ENCODE results near the gene CSNK2B.

The CSNK2B gene

GRCh38 chr6:31697555-31697954, 31.7 kb downstream of the CSNK2B start:
- Histone ChIP-seq H3K9me3 (replicated peaks; ENCODE audit: insufficient read depth, low read length) (no peaks in the 10 kb centered on the region), H3K9ac (ENCODE audit: low read length) (no peak overlapping the region), H3K27me3 (replicated peaks; ENCODE audit: insufficient read depth, low read length) (no peaks in the 10 kb centered on the region), H3K36me3 (replicated peaks; ENCODE audit: insufficient read depth, low read length) (no peaks in the 10 kb centered on the region), H2AFZ (ENCODE audit: low read length) (no peak overlapping the region), H3K79me2 (ENCODE audit: low read length) (peaks cover 33% of the 10 kb centered on the region), H3K9me2 (replicated peaks; ENCODE audit: insufficient read depth, low read length) (no peaks in the 10 kb centered on the region), H3K27ac (ENCODE audit: low read length) (no peak overlapping the region), H3K4me2 (ENCODE audit: low read depth, low read length) (no peak overlapping the region), H4K20me1 (ENCODE audit: insufficient read depth, low read length) (no peaks in the 10 kb centered on the region), H3F3A (ENCODE audit: insufficient read depth, low read length) (peaks cover 2% of the 10 kb centered on the region; the same call in 1 of the 2 replicates), H3K4me3 (ENCODE audit: low read length) (no peak overlapping the region), H3K4me1 (ENCODE audit: low read length) (0 out of 2 replicates have a peak, but pooled peaks cover 6% of the 10 kb centered on the region)
- TF ChIP-seq EZH2phosphoT487 (IDR thresholded peaks at IDR 0.05; ENCODE audit: low read length) (no peak), EZH2 (optimal IDR thresholded peaks at IDR 0.05; ENCODE audit: low read depth, low read length) (no peak), CTCF (IDR thresholded peaks at IDR 0.05; ENCODE audit: low read length) (no peak)
- no peak for DNase-seq

- Histone ChIP-seq H3K4me2 (ENCODE audit: low read depth, low read length) (no peak overlapping the region; the same call in 1 of the 2 replicates), H3K9me2 (replicated peaks; ENCODE audit: insufficient read depth, low read length) (no peaks in the 10 kb centered on the region), H3K36me3 (replicated peaks; ENCODE audit: insufficient read depth, low read length) (no peaks in the 10 kb centered on the region), H3F3A (ENCODE audit: insufficient read depth, low read length) (peaks cover 7% of the 10 kb centered on the region; the same call in 1 of the 2 replicates), H3K4me1 (ENCODE audit: low read length) (0 out of 2 replicates have a peak, but pooled peaks cover 6% of the 10 kb centered on the region), H3K27ac (ENCODE audit: low read length) (no peak overlapping the region), H3K9me3 (replicated peaks; ENCODE audit: insufficient read depth, low read length) (no peaks in the 10 kb centered on the region), H2AFZ (ENCODE audit: low read length) (no peak overlapping the region), H3K4me3 (ENCODE audit: low read length) (no peak overlapping the region), H3K79me2 (ENCODE audit: low read length) (peaks cover 36% of the 10 kb centered on the region), H3K27me3 (replicated peaks; ENCODE audit: insufficient read depth, low read length) (no peaks in the 10 kb centered on the region; the same call in 1 of the 2 replicates), H3K9ac (ENCODE audit: low read length) (no peak overlapping the region), H4K20me1 (ENCODE audit: insufficient read depth, low read length) (no peaks in the 10 kb centered on the region)
- TF ChIP-seq CTCF (IDR thresholded peaks at IDR 0.05; ENCODE audit: low read length) (no peak), EZH2phosphoT487 (IDR thresholded peaks at IDR 0.05; ENCODE audit: low read length) (no peak), EZH2 (optimal IDR thresholded peaks at IDR 0.05; ENCODE audit: low read depth, low read length) (no peak)
- no peak for DNase-seq
These were observed 35.0 kb downstream of the CSNK2B start for GRCh38 chr6:31700740-31701401.

GRCh38 chr6:31701666-31702404, 36.0 kb downstream of the CSNK2B start:
- Histone ChIP-seq H3K9me3 (replicated peaks; ENCODE audit: insufficient read depth, low read length) (no peaks in the 10 kb centered on the region), H3K27me3 (replicated peaks; ENCODE audit: insufficient read depth, low read length) (no peaks in the 10 kb centered on the region; the same call in 1 of the 2 replicates), H3K36me3 (replicated peaks; ENCODE audit: insufficient read depth, low read length) (no peaks in the 10 kb centered on the region), H3K79me2 (ENCODE audit: low read length) (peaks cover 36% of the 10 kb centered on the region), H3K4me2 (ENCODE audit: low read depth, low read length) (peak overlapping the region; percentile 78), H3K4me1 (ENCODE audit: low read length) (0 out of 2 replicates have a peak, but pooled peaks cover 6% of the 10 kb centered on the region), H3K9ac (ENCODE audit: low read length) (peak overlapping the region; percentile 97), H3K27ac (ENCODE audit: low read length) (peak overlapping the region; percentile 96; the same call in 1 of the 2 replicates), H4K20me1 (ENCODE audit: insufficient read depth, low read length) (no peaks in the 10 kb centered on the region), H3F3A (ENCODE audit: insufficient read depth, low read length) (peaks cover 7% of the 10 kb centered on the region; the same call in 1 of the 2 replicates), H3K9me2 (replicated peaks; ENCODE audit: insufficient read depth, low read length) (no peaks in the 10 kb centered on the region), H2AFZ (ENCODE audit: low read length) (0 out of 2 replicates have a peak overlapping the region, but pooled peaks have one; percentile 66), H3K4me3 (ENCODE audit: low read length) (peak overlapping the region; percentile 80)
- DNase-seq: no peak
- TF ChIP-seq EZH2phosphoT487 (IDR thresholded peaks at IDR 0.05; ENCODE audit: low read length) (no peak), CTCF (IDR thresholded peaks at IDR 0.05; ENCODE audit: low read length) (no peak), EZH2 (optimal IDR thresholded peaks at IDR 0.05; ENCODE audit: low read depth, low read length) (no peak)
